C4-2B (cell line): ENCODE results near the gene C11orf86.

Source experiments
- CTCF ChIP-seq: fragments of 450-650 bp; conservative IDR thresholded peaks from 2 replicates; pipeline ENCODE4 v1.5.1; 2017; ENCODE audit warnings: mild to moderate bottlenecking
- ZFX ChIP-seq: fragments of 450-650 bp; IDR thresholded peaks from 2 replicates; pipeline ENCODE4 v1.6.1; 2017

- TF ChIP-seq CTCF (no peak), ZFX (no peak)
Observed at GRCh38 chr11:66974724-66975404, at the start of gene C11orf86.
